Fibroblast of mammary gland (primary cell): ENCODE results near the gene HSPA12A.

Source experiments
- DNase-seq: peaks from one replicate; pipeline ENCODE4 v3.0.0-alpha.2; 2010; ENCODE audit warnings: low read depth
- H3K4me3 ChIP-seq: 2 replicates; pipeline ENCODE4 v1.5.1; 2011; ENCODE audit warnings: low read depth, mild to moderate bottlenecking, low read length, moderate library complexity; ENCODE audit not compliant: control insufficient read depth
- CTCF ChIP-seq: conservative IDR thresholded peaks from 2 replicates; pipeline ENCODE4 v1.5.1; 2011; ENCODE audit warnings: low read depth, low read length, inconsistent platforms; ENCODE audit not compliant: control insufficient read depth, insufficient read depth

Gene HSPA12A

GRCh38 chr10:116742367-116743265, at the start of gene HSPA12A:
HSPA12A (minus strand) TSS chr10:116742566; CDS start chr10:116742469, 97 bp downstream.
- H3K4me3 ChIP-seq, result peak within 1 kb of the TSS; percentile 53
- no peak for TF ChIP-seq CTCF
- DNase-seq, result peak; percentile 80

GRCh38 chr10:116791241-116791640, 48.9 kb upstream of the HSPA12A start:
- TF ChIP-seq CTCF, result no peak
- H3K4me3 ChIP-seq, result no peak overlapping the region
- DNase-seq, result no peak

GRCh38 chr10:116787893-116788665, 45.7 kb upstream of the HSPA12A start:
- peak; percentile 85 for TF ChIP-seq CTCF
- H3K4me3 ChIP-seq, result peak overlapping the region; percentile 18
- peak; percentile 64 for DNase-seq

GRCh38 chr10:116787053-116787659, 44.8 kb upstream of the HSPA12A start:
- DNase-seq, result no peak
- H3K4me3 ChIP-seq, result no peak overlapping the region
- TF ChIP-seq CTCF, result no peak

- no peak for DNase-seq
- H3K4me3 ChIP-seq, result no peak overlapping the region
- no peak for TF ChIP-seq CTCF
Observed at GRCh38 chr10:116785867-116786266, 43.5 kb upstream of the HSPA12A start.

GRCh38 chr10:116785282-116785681, 42.9 kb upstream of the HSPA12A start:
- no peak for DNase-seq
- TF ChIP-seq CTCF, result no peak
- H3K4me3 ChIP-seq, result no peak overlapping the region
